MM.1S (cell line): Measurements from ENCODE around the gene BCL6.

Experiments used
- EZH2 ChIP-seq: fragments of 300-600 bp; sonication (generic); optimal IDR thresholded peaks from 2 replicates; pipeline ENCODE3; 2017; ENCODE audit warnings: low read depth, mild to moderate bottlenecking, antibody characterized with exemption, low read length, mixed read lengths
- TF ChIP-seq, protein P1 (sequence below): fragments of 300-600 bp; sonication (generic); IDR thresholded peaks from 2 replicates; pipeline ENCODE4 v1.5.1; 2016; ENCODE audit warnings: antibody characterized with exemption, low read length, mixed read lengths

DNA sequence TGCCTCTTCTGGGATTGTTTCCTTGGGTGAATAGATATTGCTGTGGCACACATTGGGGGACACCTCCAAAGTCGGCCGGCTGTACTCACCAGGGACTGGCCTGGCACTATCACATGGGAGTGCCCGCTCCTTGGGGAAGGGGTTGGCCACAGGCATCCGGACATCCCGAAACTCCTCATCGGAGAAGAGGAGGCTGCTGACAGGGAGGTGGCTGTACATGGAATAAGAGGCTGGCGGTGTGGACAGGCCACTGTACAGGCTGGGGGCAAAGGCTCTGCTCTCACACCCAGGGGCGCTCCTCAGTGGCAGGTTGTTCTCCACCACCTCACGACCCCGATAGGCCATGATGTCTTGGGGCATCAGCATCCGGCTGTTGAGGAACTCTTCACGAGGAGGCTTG is 15.7 kb downstream of the BCL6 start:
- TF ChIP-seq, protein P1, sequence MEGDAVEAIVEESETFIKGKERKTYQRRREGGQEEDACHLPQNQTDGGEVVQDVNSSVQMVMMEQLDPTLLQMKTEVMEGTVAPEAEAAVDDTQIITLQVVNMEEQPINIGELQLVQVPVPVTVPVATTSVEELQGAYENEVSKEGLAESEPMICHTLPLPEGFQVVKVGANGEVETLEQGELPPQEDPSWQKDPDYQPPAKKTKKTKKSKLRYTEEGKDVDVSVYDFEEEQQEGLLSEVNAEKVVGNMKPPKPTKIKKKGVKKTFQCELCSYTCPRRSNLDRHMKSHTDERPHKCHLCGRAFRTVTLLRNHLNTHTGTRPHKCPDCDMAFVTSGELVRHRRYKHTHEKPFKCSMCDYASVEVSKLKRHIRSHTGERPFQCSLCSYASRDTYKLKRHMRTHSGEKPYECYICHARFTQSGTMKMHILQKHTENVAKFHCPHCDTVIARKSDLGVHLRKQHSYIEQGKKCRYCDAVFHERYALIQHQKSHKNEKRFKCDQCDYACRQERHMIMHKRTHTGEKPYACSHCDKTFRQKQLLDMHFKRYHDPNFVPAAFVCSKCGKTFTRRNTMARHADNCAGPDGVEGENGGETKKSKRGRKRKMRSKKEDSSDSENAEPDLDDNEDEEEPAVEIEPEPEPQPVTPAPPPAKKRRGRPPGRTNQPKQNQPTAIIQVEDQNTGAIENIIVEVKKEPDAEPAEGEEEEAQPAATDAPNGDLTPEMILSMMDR: no peak
- no peak for TF ChIP-seq EZH2
